K562 (cell line): Measurements from ENCODE around the gene GPR137C. TPM values are rescaled to one million over a fixed set of nuclear protein-coding genes. Genes with fewer than 3 reads are reported as not detected.

Source experiments
- ATAC-seq: fragments of 200-7000 bp; cut with Tn5 transposase; 3 replicates; pipeline ENCODE4 v1.9.1; 2020; ENCODE audit warnings: moderate library complexity
- BruUV-seq: library from RNA; stranded (reverse); fragments of 400-500 nt; replicated peaks from 2 replicates; lab custom pipeline; 2021; lab: Mats Ljungman, UMichigan
- CTCF ChIA-PET: fragments of 300-600 bp; formaldehyde crosslinking; extraction: SDS; loops from one replicate; lab custom pipeline; 2021; ENCODE audit warnings: low intra/inter-chr PET ratio; lab: Yijun Ruan, JAX
- POLR2A ChIA-PET: fragments of 300-600, 350-650 bp; sonication (Branson Sonifier 250); formaldehyde crosslinking; extraction: SDS; loops from one replicate; lab custom pipeline; 2021; ENCODE audit warnings: antibody characterized with exemption, inconsistent platforms; lab: Yijun Ruan, JAX
- DNase-seq, 4 experiments: peaks; one replicate each; pipeline versions ENCODE4 v3.0.0 to v3.0.0-alpha.2; 2011 to 2018; ENCODE audit warnings: low spot score in 3 of 4, mixed read lengths in 3 of 4; ENCODE audit errors: extremely low read depth in 1 of 4
- FAIRE-seq: peaks from 2 replicates; lab custom pipeline; 2011; peaks lifted over from hg19 to GRCh38; lab: Jason Lieb, UNC
- H2AFZ ChIP-seq: 2 replicates; pipeline ENCODE4 v1.6.0; 2011; ENCODE audit warnings: low read depth, low read length, control low read depth, inconsistent platforms
- H3K27ac ChIP-seq: fragments of 200-600 bp; 3 replicates; pipeline ENCODE4 v1.8.0; 2011; ENCODE audit warnings: low read depth, mild to moderate bottlenecking, control low read depth, inconsistent platforms, low read length, moderate library complexity, mixed read lengths; ENCODE audit errors: extremely low read depth
- H3K27me3 ChIP-seq, 2 experiments: fragments of 300-600 bp in 1 of 2; 2 replicates in 1 of 2; 3 replicates in 1 of 2; pipeline versions ENCODE4 v1.6.0 to v1.8.0; 2011; ENCODE audit warnings: inconsistent platforms in 2 of 2, low read length in 2 of 2, mild to moderate bottlenecking in 1 of 2, mixed read lengths in 1 of 2, moderate library complexity in 1 of 2; ENCODE audit not compliant: control insufficient read depth in 2 of 2, insufficient read depth in 2 of 2
- H3K36me3 ChIP-seq: fragments of 300-600 bp; 3 replicates; pipeline ENCODE4 v1.8.0; 2011; ENCODE audit warnings: mild to moderate bottlenecking, low read length, inconsistent platforms; ENCODE audit not compliant: control insufficient read depth, insufficient read depth
- H3K4me1 ChIP-seq, 2 experiments: fragments of 200-600 bp in 1 of 2; replicated peaks in 1 of 2; 2 replicates in 1 of 2; 3 replicates in 1 of 2; pipeline versions ENCODE4 v1.5.1 to v1.8.0; 2011; ENCODE audit warnings: inconsistent platforms in 2 of 2, low read length in 2 of 2, mild to moderate bottlenecking in 1 of 2, mixed read lengths in 1 of 2, moderate library complexity in 1 of 2; ENCODE audit not compliant: control insufficient read depth in 2 of 2, insufficient read depth in 2 of 2
- H3K4me2 ChIP-seq: 2 replicates; pipeline ENCODE4 v1.6.1; 2011; ENCODE audit warnings: low read length, control low read depth, inconsistent platforms, mixed read lengths; ENCODE audit not compliant: insufficient read depth
- H3K4me3 ChIP-seq: fragments of 200-600 bp; sonication (generic), shearing (Covaris generic); 2 replicates; pipeline ENCODE4 v1.5.1; 2016; ENCODE audit warnings: control low read depth, inconsistent platforms
- H3K79me2 ChIP-seq: fragments of 200-600 bp; 3 replicates; pipeline ENCODE4 v1.8.0; 2011; ENCODE audit warnings: low read length, inconsistent platforms; ENCODE audit not compliant: control insufficient read depth, insufficient read depth
- H3K9ac ChIP-seq, 2 experiments: 2 replicates each; pipeline versions ENCODE4 v1.6.0 to v1.6.1; 2011; ENCODE audit warnings: low read depth in 2 of 2, low read length in 2 of 2, control low read depth in 1 of 2, inconsistent platforms in 1 of 2, mild to moderate bottlenecking in 1 of 2, mixed read lengths in 1 of 2; ENCODE audit not compliant: insufficient read depth in 1 of 2
- H3K9me1 ChIP-seq: one replicate; pipeline ENCODE4 v1.6.0; 2011; ENCODE audit warnings: inconsistent platforms, mild to moderate bottlenecking, low read length, moderate library complexity; ENCODE audit not compliant: control insufficient read depth, insufficient read depth
- H3K9me3 ChIP-seq: replicated peaks from 2 replicates; pipeline ENCODE4 v1.5.1; 2011; ENCODE audit warnings: low read depth, low read length, inconsistent platforms; ENCODE audit not compliant: control insufficient read depth, insufficient read depth
- H4K20me1 ChIP-seq: replicated peaks from 2 replicates; pipeline ENCODE4 v1.6.1; 2011; ENCODE audit warnings: low read length, inconsistent platforms, mixed read lengths; ENCODE audit not compliant: control insufficient read depth, insufficient read depth
- BCOR ChIP-seq: fragments of 450-650 bp; IDR thresholded peaks from 2 replicates; pipeline ENCODE4 v1.6.1; 2016
- EP400 ChIP-seq: fragments of 450-650 bp; IDR thresholded peaks from 2 replicates; pipeline ENCODE4 v1.6.1; 2017; ENCODE audit warnings: antibody characterized with exemption, mild to moderate bottlenecking, moderate library complexity
- GATAD2B ChIP-seq: fragments of 450-650 bp; IDR thresholded peaks from 2 replicates; pipeline ENCODE4 v1.6.1; 2017; ENCODE audit warnings: mild to moderate bottlenecking, borderline replicate concordance
- HIVEP1 ChIP-seq: fragments of 250-450 bp; sonication (Bioruptor Pico); IDR thresholded peaks from 2 replicates; pipeline ENCODE4 v1.4.0; 2020; ENCODE audit warnings: mild to moderate bottlenecking
- NCOA6 ChIP-seq: fragments of 450-650 bp; IDR thresholded peaks from 2 replicates; pipeline ENCODE4 v1.6.1; 2017; ENCODE audit warnings: mild to moderate bottlenecking
- NFIC ChIP-seq: fragments of 450-650 bp; IDR thresholded peaks from 2 replicates; pipeline ENCODE4 v1.6.1; 2017; ENCODE audit warnings: mild to moderate bottlenecking, inconsistent platforms
- NONO ChIP-seq, 2 experiments: fragments of 200-400 bp in 1 of 2; fragments of 450-650 bp in 1 of 2; formaldehyde crosslinking in 1 of 2; IDR thresholded peaks; 2 replicates each; pipeline ENCODE4 v1.6.1; 2017; ENCODE audit warnings: low read depth in 2 of 2, mild to moderate bottlenecking in 2 of 2, moderate library complexity in 2 of 2, low read length in 1 of 2
- PHF8 ChIP-seq: fragments of 200-600 bp; sonication (generic); IDR thresholded peaks from 2 replicates; pipeline ENCODE4 v1.6.1; 2012; ENCODE audit warnings: mixed run types, mild to moderate bottlenecking, inconsistent platforms, low read length, moderate library complexity, borderline replicate concordance
- RBBP5 ChIP-seq: fragments of 200-600 bp; sonication (generic); IDR thresholded peaks from 2 replicates; pipeline ENCODE4 v1.6.1; 2012; ENCODE audit warnings: borderline replicate concordance, mild to moderate bottlenecking, low read length, control low read depth, inconsistent platforms; ENCODE audit not compliant: insufficient read depth, poor library complexity, severe bottlenecking
- SAP30 ChIP-seq: fragments of 200-600 bp; sonication (generic); IDR thresholded peaks from 2 replicates; pipeline ENCODE4 v1.6.1; 2012; ENCODE audit warnings: borderline replicate concordance, low read depth, mild to moderate bottlenecking, moderate library complexity, low read length, control low read depth, inconsistent platforms; ENCODE audit not compliant: insufficient read depth, poor library complexity, severe bottlenecking
- SMAD4 ChIP-seq: fragments of 250-450 bp; sonication (Bioruptor Pico); conservative IDR thresholded peaks from 2 replicates; pipeline ENCODE4 v1.8.0; 2021; ENCODE audit warnings: inconsistent platforms, mild to moderate bottlenecking, moderate library complexity
- ZBTB17 ChIP-seq: fragments of 450-650 bp; formaldehyde crosslinking; IDR thresholded peaks from 2 replicates; pipeline ENCODE4 v1.4.0; 2020; ENCODE audit warnings: mild to moderate bottlenecking
- ZBTB7A ChIP-seq: IDR thresholded peaks from 2 replicates; pipeline ENCODE4 v1.6.1; 2011; ENCODE audit warnings: low read depth, mild to moderate bottlenecking, low read length, moderate library complexity, borderline replicate concordance; ENCODE audit not compliant: control insufficient read depth
- ZFX ChIP-seq: sonication (generic); formaldehyde crosslinking; IDR thresholded peaks from 2 replicates; pipeline ENCODE4 v1.8.0; 2022; ENCODE audit warnings: mild to moderate bottlenecking, missing genetic modification reagents, moderate library complexity
- ZNF274 ChIP-seq: IDR thresholded peaks from 2 replicates; pipeline ENCODE4 v1.6.1; 2011; ENCODE audit warnings: low read depth, mild to moderate bottlenecking, low read length, moderate library complexity, borderline replicate concordance
- ZZZ3 ChIP-seq: fragments of 450-650 bp; IDR thresholded peaks from 2 replicates; pipeline ENCODE4 v1.6.1; 2016; ENCODE audit warnings: antibody characterized with exemption, mild to moderate bottlenecking, moderate library complexity
- WGBS: fragments of 100-300 bp; shearing (Covaris generic); methylation state at CpG from one replicate; pipeline ENCODE4 v1.1.6; 2016; ENCODE audit warnings: low coverage, mixed read lengths; ENCODE audit not compliant: insufficient coverage; ENCODE audit errors: missing lambda C conversion rate; 5-methylcytosine and 5-hydroxymethylcytosine counted together
- in situ Hi-C: fragments of 300-500 bp; cut with MboI; formaldehyde crosslinking; loops from 4 replicates; pipeline ENCODE4 v1.15.0; 2018; ENCODE audit warnings: inconsistent platforms, mixed read lengths
- intact Hi-C: fragments of 100-400 bp; cut with micrococcal nuclease; formaldehyde crosslinking; loops from 2 replicates; pipeline ENCODE4 v1.14.2; 2022
- polyA plus RNA-seq, 8 experiments: library from polyadenylated mRNA; depleted of rRNA in 4 of 8; stranded (reverse) in 5 of 8; unstranded in 3 of 8; fragments of >200 nt; fragmentation: Nextera tagmentation in 2 of 8; fragmentation: Illumina TruSeq in 1 of 8; extraction: Ambion mirVana in 2 of 8; extraction: Trizol in 1 of 8; gene quantifications; 2 replicates each; pipeline versions ENCODE4 v1.2.1 to v1.2.3, GENCODE V29; 2011 to 2014; ENCODE audit warnings: inconsistent platforms in 1 of 8, missing spikeins in 1 of 8
- total RNA-seq, 7 experiments: library from RNA; depleted of rRNA in 6 of 7; stranded (reverse); fragments of >200 nt in 6 of 7; fragmentation: Illumina TruSeq in 2 of 7; extraction: Trizol in 2 of 7; gene quantifications; 2 replicates each; pipeline versions ENCODE4 v1.2.1 to v1.2.3, GENCODE V29; 2011 to 2021; ENCODE audit warnings: low replicate concordance in 1 of 7
- TF ChIP-seq, protein P1 (sequence below), 3 experiments: IDR thresholded peaks in 2 of 3; conservative IDR thresholded peaks in 1 of 3; 2 replicates each; pipeline ENCODE4 v1.5.1; 2011 to 2012; ENCODE audit warnings: low read length in 3 of 3, mild to moderate bottlenecking in 3 of 3, control low read depth in 2 of 3, improper control_type of control experiment in 1 of 3, inconsistent platforms in 1 of 3, low read depth in 1 of 3, mixed read lengths in 1 of 3, moderate library complexity in 1 of 3; ENCODE audit not compliant: insufficient read depth in 2 of 3

The GPR137C gene
- total and polyA plus RNA-seq, 9 of the 15 experiments (the other 6 are each of a cell fraction or from before 2014, with no cell fraction given), result 0.03 to 0.31 (median 0.06) TPM; not detected in 4

DNA sequence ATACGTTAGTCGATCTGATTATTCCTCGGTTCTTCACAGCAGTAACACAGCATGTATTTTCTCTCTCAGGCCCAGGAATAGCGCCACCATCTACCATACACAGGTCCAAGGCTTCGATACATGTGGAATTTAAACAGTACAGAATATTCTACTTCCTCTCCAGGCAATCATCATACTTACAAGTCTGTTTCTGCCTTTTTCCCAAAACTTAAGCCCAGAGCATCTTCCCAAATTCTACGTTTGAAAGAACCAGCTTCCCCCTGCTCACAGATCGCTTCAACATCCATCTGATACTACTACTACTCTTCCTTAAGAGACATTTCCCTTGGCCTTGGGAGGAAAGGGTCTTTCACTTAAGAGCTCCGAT lies 957 bp upstream of the GPR137C start (continued):
- peak; percentile 21 for TF ChIP-seq RBBP5
- no peak for TF ChIP-seq ZNF274
- TF ChIP-seq NFIC, result no peak
- TF ChIP-seq, protein P1, sequence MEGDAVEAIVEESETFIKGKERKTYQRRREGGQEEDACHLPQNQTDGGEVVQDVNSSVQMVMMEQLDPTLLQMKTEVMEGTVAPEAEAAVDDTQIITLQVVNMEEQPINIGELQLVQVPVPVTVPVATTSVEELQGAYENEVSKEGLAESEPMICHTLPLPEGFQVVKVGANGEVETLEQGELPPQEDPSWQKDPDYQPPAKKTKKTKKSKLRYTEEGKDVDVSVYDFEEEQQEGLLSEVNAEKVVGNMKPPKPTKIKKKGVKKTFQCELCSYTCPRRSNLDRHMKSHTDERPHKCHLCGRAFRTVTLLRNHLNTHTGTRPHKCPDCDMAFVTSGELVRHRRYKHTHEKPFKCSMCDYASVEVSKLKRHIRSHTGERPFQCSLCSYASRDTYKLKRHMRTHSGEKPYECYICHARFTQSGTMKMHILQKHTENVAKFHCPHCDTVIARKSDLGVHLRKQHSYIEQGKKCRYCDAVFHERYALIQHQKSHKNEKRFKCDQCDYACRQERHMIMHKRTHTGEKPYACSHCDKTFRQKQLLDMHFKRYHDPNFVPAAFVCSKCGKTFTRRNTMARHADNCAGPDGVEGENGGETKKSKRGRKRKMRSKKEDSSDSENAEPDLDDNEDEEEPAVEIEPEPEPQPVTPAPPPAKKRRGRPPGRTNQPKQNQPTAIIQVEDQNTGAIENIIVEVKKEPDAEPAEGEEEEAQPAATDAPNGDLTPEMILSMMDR (IDR thresholded peaks at IDR 0.05 in 2 of 3, conservative IDR thresholded peaks at IDR 0.05 in 1 of 3; ENCODE audit: insufficient read depth in 2 of 3, low read depth in 1 of 3, low read length in 3 of 3), result peak in 2 of 3 experiments; percentile 32 to 43; a peak in 3 of 6 replicates
- TF ChIP-seq, all 486 proteins: peak for 3

DNA sequence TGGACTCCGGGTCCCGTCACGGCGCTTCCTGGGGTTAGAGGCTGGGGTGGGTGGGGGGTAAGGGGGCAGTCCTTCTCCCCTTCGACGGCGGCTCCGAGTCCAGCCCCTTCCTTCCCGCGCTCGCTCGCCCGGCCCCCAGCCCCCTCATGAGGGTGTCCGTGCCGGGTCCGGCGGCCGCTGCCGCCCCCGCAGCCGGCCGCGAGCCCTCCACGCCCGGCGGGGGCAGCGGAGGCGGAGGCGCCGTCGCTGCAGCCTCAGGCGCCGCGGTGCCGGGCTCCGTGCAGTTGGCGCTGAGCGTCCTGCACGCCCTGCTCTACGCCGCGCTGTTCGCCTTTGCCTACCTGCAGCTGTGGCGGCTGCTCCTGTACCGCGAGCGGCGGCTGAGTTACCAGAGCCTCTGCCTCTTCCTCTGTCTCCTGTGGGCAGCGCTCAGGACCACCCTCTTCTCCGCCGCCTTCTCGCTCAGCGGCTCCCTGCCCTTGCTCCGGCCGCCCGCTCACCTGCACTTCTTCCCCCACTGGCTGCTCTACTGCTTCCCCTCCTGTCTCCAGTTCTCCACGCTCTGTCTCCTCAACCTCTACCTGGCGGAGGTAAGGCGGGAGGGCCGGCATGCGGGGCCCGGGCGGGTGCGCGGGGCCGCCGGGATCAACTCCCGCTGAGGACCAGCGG lies 500 bp downstream of the GPR137C start:
- H3K9me3 ChIP-seq, result no peaks in the 10 kb centered on the region; the same call in 1 of the 2 replicates
- peak overlapping the region; percentile 77 for H2AFZ ChIP-seq
- peaks cover 33% of the 10 kb centered on the region for H3K79me2 ChIP-seq
- WGBS, result 0% methylated on average over 11 of the region's 69 CpGs
- intact Hi-C loops (loop anchor here (5.0 kb wide), 1 partner anchor 139 kb away; no protein-coding TSS in a partner anchor), in situ Hi-C loops (no loop called here)
- no TSS peak for BruUV-seq
- peak in 3 of 4 experiments; percentile 23 to 62 (median 61) for DNase-seq
- no peaks in the 10 kb centered on the region for H3K36me3 ChIP-seq
- peak; percentile 51 for ATAC-seq
- no peaks in the 10 kb centered on the region for H3K27me3 ChIP-seq
- H3K9me1 ChIP-seq, result no peaks in the 10 kb centered on the region
- no peak for FAIRE-seq
- peak overlapping the region; percentile 24 to 93; a peak in 3 of 4 replicates for H3K9ac ChIP-seq
- H4K20me1 ChIP-seq, result no peaks in the 10 kb centered on the region
- no peak overlapping the region; the same call in 2 of the 3 replicates for H3K27ac ChIP-seq
- ChIA-PET POLR2A (interaction anchor here (0.6 to 1.9 kb wide), 3 partner anchors 9 to 19 kb away, joined by 3 to 5 read pairs (median 4); no protein-coding TSS in a partner anchor), CTCF (no interaction called here)
- H3K4me1 ChIP-seq, result peaks cover 3 to 12% of the 10 kb centered on the region in 2 experiments; a peak in 4 of 5 replicates
- peak overlapping the region; percentile 57 for H3K4me3 ChIP-seq
- TF ChIP-seq ZZZ3 (no peak), NONO (IDR thresholded peaks at IDR 0.05; ENCODE audit: low read depth in 2 of 2, low read length in 1 of 2) (peak in 1 of 2 experiments; percentile 37; a peak in 1 of 4 replicates), GATAD2B (0 out of 2 replicates have a peak, but pooled peaks have one; percentile 22), ZFX (CRISPR knock-in tag) (peak; percentile 43; the same call in 1 of the 2 replicates), HIVEP1 (CRISPR knock-in tag) (no peak), BCOR (no peak), SMAD4 (CRISPR knock-in tag) (peak; percentile 33; the same call in 1 of the 2 replicates), ZBTB7A (0 out of 2 replicates have a peak, but pooled peaks have one; percentile 14), ZBTB17 (no peak), NCOA6 (0 out of 2 replicates have a peak, but pooled peaks have one; percentile 38), SAP30 (peak; percentile 48), EP400 (no peak), PHF8 (peak; percentile 33; the same call in 1 of the 2 replicates)
- peak overlapping the region; percentile 83 for H3K4me2 ChIP-seq
